Stimulated activated CD4-positive, alpha-beta T cell treated with anti-CD3 and anti-CD28 coated beads, TNF-alpha, amount 100 ng/mL, for 48 hours (primary cell): ENCODE measurements around the gene GPHA2.

ENCODE experiments used
- DNase-seq, 3 donors: peaks; one replicate each; pipeline ENCODE4 v3.0.0-alpha.2; 2020; ENCODE audit warnings: low read depth in 3 of 3

The GPHA2 gene

DNA sequence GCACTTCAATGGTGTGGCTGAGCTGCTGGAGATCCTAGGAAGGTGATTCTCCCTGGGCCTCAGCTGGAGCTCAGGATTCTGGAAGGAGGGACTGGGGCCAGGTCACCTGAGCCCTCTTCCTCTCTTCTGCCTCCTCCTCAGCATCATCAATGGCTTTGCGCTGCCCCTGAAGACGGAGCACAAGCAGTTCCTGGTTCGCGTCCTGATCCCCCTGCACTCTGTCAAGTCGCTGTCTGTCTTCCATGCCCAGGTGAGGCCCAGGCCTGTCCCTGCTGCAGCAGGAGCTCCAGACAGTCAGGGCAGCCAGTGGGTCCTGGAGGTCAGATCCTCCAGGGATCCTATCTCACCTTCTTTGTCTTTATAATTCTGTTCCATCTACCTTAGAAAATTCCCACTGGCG, 5.4 kb downstream of the GPHA2 start:
- no peak for DNase-seq

GRCh38 chr11:64929625-64930024, 6.1 kb downstream of the GPHA2 start:
- DNase-seq, result no peak

DNA sequence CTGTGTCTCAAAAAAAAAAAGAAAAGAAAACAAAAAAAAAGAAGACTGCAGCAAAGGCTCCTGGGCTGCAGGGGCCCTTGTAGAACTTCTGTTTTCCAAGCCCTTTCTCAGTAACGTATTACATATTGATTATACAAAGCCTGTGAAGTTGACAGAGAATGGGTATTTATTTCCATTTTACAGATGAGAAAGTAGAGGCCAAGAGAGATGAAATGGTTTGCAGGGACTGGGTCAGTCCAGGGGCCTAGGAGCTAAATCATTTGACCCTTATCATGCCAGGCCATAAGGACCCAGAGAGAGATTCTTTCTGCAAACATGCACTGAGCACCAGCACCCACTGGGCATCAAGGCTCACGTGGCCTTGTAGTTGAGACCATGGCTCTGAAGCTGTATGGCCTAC, 6.7 kb downstream of the GPHA2 start:
- DNase-seq, result no peak

- no peak for DNase-seq
These were observed 9.0 kb downstream of the GPHA2 start for GRCh38 chr11:64926689-64927088.

GRCh38 chr11:64925536-64926436, 9.9 kb downstream of the GPHA2 start:
- DNase-seq, result no peak

DNA sequence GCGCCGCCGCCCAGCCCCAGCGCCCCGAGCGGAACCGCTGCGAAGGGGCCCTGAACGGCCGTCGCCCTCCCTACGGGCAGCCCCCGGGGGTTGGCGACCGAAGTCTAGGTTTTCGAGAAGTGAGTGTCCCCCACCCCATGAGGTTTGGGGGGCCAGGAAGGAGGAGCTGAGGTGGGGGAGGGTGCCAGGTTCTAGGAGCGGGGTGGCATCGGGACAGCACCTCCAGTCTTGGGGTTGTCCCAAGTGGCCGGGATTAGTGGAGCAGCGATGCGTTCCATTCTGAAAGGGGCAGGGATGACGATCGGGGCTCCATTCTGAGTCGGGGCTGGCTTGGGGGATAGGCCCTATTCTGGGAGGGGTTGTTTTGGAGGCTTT, 10.8 kb downstream of the GPHA2 start:
- no peak for DNase-seq

GRCh38 chr11:64923944-64924909, 11.5 kb downstream of the GPHA2 start, which contains the start of gene PPP2R5B:
PPP2R5B (plus strand) TSS chr11:64924689; CDS start chr11:64925735, 1,046 bp downstream.
- peak; percentile 73 to 89 (median 77) for DNase-seq

DNA sequence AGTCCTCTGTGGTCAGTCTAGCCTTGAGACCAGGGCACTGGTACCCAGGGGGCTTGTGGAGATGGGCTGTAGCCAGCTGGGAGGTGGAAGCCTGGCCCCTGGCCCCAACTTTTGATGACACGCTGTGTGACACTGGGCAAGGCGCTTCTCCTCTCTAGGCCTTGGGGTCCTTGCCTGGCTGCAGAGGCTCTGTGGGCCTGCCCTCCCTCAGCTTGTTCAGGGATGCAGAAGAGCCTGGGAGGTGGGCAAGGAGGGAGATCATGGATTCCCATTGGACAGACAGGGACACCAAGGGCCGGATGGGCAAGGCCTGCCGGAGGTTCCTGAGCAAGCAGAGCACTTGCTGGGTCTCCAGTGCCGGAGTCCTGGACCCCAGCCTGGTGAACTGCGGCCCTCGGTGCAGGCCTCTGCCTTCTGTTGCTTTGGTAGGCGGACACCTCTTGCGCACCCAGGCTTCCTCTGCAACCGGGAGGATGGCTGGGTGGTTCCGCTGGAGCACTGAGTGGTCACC, 12.5 kb downstream of the GPHA2 start:
- DNase-seq, result no peak

DNA sequence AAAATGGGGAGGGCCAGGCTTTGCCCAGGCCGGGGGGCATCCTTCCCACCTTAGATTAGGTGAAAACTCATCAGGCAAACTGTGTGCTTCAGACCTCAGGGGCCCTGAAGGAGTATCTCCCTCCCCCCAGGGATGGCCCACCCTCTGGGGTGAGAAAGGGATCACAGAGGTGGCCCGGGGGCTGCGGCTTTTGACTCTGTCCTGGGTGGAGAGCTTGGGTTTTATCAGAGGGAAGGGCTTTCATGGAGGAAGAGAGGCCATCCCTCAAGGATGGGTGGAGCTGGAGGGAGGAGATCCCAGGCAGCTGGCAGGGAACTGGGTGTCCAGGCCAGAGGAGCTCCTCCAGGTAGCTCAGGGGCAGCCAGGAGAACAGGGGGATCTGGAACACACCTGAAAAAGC, 14.3 kb downstream of the GPHA2 start:
- DNase-seq, result no peak

DNA sequence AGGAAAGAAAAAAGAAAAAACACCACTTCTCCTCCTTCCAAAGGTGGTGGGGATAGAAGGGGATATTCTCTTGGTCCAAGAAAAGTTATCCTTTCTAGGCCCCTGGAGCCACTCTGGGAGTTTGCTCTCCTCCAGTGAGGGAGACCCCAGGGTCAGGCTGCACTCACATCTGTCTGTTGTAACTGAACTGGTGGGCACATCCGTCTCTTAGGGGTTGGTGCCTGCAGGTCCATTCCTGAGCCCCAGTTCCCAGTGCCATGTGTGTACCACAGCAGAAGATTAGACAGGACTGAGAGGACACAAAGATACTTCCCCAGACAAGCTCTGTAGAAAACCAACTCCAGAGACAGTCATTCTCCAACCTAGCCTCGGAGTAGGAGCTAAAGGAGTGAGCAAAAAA, 15.6 kb downstream of the GPHA2 start:
- no peak for DNase-seq

DNA sequence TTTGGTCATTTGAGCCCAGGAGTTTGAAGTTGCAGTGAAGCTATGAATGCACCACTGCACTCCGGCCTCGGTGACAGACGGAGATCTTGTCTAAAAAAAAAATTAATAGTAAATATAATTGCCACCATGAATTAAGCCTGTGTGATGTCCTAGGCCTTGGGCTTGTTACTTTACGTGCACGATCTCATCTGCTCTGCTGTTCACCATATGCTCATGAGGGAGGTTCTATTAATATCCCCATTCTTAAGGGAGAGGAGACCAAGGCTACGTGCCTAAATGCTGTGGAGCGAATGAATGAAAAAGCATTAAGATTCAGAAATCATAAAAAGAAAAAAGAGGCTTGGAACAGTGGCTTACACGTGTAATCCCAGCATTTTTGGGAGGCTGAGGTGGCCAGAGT, 16.1 kb downstream of the GPHA2 start:
- no peak for DNase-seq

DNA sequence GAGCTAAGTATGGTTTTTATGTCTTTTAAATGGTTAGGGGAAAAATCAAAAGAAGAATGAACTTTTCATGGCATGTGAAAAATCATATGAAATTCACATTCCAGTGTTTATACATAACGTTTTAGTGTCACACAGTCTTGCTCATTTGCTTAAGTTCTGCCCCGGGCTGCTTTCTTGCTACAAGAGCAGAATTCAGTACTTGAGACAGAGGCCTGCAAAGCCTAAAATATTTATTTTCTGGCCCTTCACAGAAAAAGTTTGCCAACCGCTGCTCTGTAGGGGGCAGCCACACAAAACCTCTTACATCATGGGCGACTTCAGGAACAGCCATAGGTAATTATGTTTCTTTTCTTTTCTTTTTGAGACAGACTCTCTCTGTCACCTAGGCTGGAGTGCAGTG, 17.7 kb downstream of the GPHA2 start:
- DNase-seq, result no peak

GRCh38 chr11:64917663-64917995, 18.1 kb downstream of the GPHA2 start:
- no peak for DNase-seq

GRCh38 chr11:64916775-64917662, 18.7 kb downstream of the GPHA2 start, which contains the start of gene ATG2A:
ATG2A (minus strand) TSS chr11:64917209; CDS start chr11:64917135, 74 bp downstream.
- DNase-seq, result peak; percentile 98 to 99 (median 99)

DNA sequence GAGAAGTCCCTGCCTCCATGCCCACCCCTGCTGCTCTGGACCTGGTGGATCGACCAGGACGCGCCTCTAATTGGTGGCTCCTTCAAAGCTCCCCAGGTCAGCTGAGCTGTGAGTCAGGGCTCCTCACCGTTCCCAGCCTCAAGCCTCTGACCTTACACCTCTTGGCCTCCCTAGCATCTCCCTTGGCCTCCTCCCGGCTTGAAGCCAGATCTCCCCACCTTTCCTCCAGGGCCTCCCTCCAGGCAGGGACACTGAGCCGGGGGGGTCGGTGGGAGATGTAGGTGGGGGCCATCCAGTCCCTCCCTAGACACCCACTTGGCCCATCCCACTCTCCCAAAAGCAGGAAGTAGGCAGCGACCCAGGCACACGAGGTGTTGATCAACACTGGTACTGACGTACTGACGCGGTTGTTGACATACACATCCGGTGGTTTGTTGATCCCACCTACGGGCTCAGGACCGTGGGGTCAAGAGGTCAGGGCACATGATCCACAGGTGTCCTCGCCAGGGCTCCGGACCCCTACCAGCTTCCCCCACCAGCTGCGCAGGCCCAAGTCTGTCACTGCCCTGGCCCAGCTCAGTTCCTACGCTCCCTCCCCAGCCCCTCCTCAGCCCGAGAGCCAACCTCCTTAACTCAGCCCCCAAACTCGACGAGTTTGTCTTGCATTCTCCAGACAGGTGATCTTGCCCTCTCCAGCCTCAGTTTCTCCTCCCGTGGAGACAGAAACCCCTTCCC, 19.5 kb downstream of the GPHA2 start:
- peak in 1 of 3 donors; percentile 13 for DNase-seq

- DNase-seq, result no peak
These were observed 20.3 kb downstream of the GPHA2 start for GRCh38 chr11:64915376-64915887.

GRCh38 chr11:64914123-64914522, 21.6 kb downstream of the GPHA2 start:
- no peak for DNase-seq

DNA sequence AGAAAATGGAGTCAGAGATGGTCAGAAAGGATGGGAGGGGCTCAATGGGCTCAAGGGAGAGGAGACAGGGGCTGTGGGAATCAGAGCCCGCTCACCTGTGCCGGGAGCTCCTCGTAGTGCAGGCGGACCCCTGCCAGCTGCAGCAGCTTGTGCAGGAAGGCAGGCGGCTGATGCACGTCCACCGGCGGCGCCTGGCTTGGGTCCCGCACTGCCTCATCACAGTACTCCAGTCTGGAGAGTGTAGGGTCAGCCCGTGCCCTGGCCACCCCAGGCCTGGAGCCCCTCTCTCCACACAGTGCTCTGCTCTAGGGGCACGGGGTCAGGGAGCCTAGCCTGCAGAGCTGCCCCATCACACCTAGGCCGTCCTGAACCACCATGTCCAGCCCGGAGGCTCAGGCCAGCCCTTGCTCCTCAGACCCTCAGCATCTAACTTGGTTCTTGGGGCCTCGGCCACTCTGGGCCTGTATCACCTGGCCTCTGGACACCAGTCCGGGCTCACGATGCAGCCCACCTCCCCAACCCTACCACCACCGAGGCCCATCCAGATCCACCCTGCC, 22.4 kb downstream of the GPHA2 start:
- DNase-seq, result no peak

- no peak for DNase-seq
These were observed 24.0 kb downstream of the GPHA2 start for GRCh38 chr11:64911689-64912088.

DNA sequence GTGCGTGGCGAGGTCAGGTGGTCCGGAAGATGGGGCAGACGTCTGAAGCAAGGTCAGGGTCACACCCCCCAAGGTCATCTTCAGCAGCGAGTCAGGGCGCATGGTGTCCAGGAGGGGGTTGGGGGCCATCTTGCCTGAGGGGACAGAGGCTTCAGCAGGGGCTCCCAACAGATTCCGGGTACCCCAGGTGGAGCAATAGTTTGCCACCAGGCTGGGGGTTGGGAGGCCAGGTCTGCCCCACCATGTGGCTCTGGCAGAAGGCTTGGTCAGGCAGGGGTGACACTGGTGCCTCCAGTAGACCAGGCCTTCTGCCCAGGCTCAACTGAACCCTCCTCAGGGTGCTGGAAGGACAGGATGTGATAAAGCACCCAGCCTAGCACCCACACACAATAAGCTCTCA, 24.6 kb downstream of the GPHA2 start:
- no peak for DNase-seq
